Esophagus squamous epithelium (tissue), 4 donors: ENCODE data around the gene FTCDNL1.

Experiments
- CTCF ChIP-seq, 6 experiments: fragments of 450-650 bp in 4 of 6; fragments of 200-600 bp in 2 of 6; sonication (generic) in 2 of 6; IDR thresholded peaks; one replicate each; pipeline ENCODE4 v1.5.1; 2016 to 2019; ENCODE audit warnings: antibody characterized with exemption in 6 of 6, mild to moderate bottlenecking in 4 of 6, moderate library complexity in 4 of 6
- POLR2A ChIP-seq, 4 donors: fragments of 450-650 bp; IDR thresholded peaks; one replicate each; pipeline ENCODE4 v1.6.1; 2017; ENCODE audit warnings: antibody characterized with exemption in 4 of 4, mild to moderate bottlenecking in 4 of 4, moderate library complexity in 3 of 4

- TF ChIP-seq CTCF (IDR thresholded peaks at IDR 0.05) (no peak), POLR2A (IDR thresholded peaks at IDR 0.05) (no peak)
These were observed 96.2 kb downstream of the FTCDNL1 start for GRCh38 chr2:199754766-199755165.
